Stimulated activated CD4-positive, alpha-beta T cell treated with anti-CD3 and anti-CD28 coated beads, Interleukin-1b, Interleukin-23, amount 100 ng/mL, for 48 hours (primary cell): ENCODE data around the gene RNGTT.

ENCODE experiments used
- DNase-seq: peaks from one replicate; pipeline ENCODE4 v3.0.0-alpha.2; 2020

The RNGTT gene

GRCh38 chr6:88575536-88575935 lies 387.9 kb downstream of the RNGTT start:
- no peak for DNase-seq

DNA sequence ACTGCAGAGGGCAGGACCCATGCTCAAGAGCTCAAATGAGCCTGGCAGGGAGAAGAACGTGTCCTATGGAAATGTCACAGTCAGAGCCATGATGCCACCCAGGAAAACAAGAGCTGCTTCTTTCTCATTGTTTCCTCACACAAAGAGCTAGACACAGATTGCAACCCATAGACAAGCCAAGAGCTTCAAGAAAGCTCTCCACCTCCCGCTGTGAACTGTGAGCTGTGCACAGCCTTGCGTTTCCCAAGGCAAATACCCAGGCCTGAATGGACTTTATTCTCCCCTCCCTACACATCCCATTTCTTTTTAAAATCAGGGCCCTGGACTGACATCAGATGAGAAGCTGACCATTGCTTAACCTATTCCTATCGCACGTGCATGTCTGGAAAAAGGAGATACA lies 388.8 kb downstream of the RNGTT start:
- no peak for DNase-seq

GRCh38 chr6:88574031-88574430 lies 389.4 kb downstream of the RNGTT start:
- DNase-seq = no peak

GRCh38 chr6:88573561-88573960 lies 389.9 kb downstream of the RNGTT start:
- DNase-seq = no peak

DNA sequence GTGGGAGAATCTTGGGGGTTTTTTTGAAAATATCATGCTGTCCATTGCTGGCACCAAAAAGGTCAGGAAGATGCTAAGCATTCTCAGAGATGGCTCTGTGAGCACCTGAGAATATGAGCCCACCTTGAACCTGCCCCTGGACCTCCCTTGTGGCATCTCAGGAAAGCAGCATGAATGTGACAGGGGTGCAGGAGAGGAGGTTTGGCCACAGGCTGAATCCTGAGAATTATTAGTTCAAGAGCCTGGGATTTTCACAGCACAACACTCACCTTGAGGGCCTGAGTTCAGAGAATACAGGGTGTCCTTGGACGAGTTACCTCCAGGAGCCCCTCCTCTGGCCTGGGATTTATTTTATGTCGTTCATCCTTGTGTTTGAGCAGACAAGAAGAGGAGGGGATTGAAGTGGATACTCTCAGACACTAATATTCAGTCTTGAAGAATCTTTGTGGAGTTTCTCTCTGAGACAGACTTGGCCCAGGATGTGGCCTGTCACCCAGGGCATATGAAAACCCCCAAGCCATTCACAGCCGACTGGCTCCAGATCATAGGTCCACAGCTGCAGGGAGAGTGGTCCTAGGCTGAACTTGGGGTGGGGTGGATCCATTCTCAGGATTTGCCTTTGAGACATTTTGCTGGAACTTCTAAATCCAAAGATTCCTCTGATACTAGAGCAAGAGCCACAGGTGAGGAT lies 390.8 kb downstream of the RNGTT start:
- no peak for DNase-seq

- no peak for DNase-seq
Measured at GRCh38 chr6:88569959-88570358, 393.5 kb downstream of the RNGTT start.

GRCh38 chr6:88567696-88568095 lies 395.7 kb downstream of the RNGTT start:
- no peak for DNase-seq

DNA sequence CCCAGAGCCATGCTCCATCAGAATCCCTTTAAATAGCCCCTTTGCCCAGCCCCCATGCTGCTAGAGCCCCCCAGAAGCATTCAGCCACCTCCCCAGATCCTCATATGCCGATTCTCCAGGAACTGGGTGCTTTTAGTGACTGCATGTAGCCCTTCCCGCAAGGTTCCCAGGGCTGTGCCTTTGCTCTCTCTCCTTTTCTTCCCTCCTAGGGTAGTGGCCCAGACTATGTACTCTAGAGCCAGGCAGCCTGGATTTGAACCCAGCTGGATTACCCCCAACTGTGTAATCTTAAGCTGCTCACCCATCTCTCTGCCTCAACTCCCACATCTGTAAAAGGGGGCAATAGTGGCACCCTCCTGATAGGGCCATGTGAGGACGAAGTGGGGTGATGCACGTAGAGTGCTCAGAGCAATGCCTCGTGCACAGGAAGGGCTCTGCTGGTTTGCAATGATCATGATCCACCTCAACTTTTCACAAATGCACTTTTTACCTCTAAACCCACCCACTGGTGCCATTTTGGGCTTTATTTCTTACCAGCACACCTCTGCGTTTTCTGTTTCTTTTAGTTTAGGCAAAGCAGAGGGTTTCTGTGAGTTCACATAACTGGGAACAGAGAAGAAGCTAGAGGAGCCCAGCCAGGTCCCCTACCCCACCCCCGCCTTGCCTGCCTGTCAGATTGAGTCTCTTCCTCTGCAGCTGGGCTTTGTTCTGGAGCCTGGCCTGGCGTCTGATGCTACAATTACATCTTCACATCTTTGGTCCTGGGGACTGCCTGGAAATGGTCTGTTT lies 396.5 kb downstream of the RNGTT start:
- DNase-seq = no peak

GRCh38 chr6:88565836-88566235 lies 397.6 kb downstream of the RNGTT start:
- DNase-seq = no peak

DNA sequence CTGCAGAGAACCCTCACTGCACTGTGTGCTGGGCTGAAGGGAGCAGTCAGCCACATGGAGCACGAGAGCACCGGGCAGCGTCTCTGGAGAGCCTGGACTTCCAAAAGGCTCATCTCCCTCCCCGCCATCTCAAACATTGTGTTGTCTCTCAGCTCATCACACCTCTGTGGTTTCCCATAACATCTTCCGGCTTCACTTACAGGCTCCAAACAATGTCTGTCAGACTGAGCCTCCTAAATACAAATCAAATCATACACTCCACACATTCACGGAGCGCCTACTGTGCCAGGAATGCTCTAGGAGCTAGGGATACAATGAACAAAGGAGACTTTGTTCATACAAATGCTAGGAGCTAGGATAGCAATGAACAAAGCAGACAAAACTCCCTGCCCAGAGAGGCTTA lies 398.0 kb downstream of the RNGTT start:
- no peak for DNase-seq

- DNase-seq = no peak
Measured at GRCh38 chr6:88563277-88563625, 400.2 kb downstream of the RNGTT start.

DNA sequence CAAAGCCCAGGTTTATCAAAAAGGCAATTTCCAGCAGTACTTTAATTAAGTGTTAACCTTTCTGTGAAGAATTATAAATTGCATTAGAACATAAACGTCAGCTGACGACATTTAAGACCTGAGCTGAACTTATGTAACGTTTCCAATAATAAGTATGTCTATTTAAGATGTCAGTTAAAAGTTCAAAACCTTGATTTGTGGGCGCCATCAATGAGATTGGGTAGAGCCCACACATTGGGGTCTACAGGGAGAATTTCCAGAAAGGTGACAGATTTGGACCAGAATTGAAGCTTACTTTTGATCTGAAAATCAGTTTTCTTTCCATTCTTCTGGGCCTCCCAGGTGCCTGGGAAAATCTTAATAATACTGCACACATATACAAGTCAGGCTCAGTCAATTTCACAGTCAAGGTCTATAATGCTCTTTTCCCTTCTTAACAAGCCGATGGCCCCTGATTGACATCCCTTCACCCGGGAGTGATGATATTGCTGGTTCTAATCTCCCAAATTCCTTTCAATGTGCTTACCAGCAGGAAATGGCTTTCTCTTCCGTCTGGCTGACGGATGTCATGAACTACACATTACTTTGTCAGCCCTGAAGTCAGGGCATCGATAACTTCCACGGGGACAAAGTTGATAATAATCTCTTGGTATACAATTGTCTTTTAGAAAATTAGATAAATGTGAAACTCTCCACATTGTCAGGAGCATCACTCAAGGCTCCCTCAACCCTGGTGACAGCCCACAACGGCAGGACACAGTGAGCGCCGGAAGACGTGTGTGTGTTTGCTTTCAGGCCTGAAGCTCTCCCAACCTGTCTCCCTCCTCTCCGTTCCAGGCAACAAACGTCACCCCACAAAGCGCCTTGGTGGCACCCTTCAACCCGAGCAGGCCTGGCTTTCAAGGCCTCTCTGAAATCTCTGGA lies 400.8 kb downstream of the RNGTT start:
- DNase-seq = no peak

- DNase-seq = no peak
Measured at GRCh38 chr6:88561954-88562315, 401.5 kb downstream of the RNGTT start.

- DNase-seq = no peak
Measured at GRCh38 chr6:88561034-88561953, 402.1 kb downstream of the RNGTT start.
